Body of pancreas (tissue), 4 donors: ENCODE measurements around the gene OR2H2. TPM values are rescaled to one million over a fixed set of nuclear protein-coding genes. Genes with fewer than 3 reads are reported as not detected.

ENCODE experiments used
- ATAC-seq: fragments of 150-250 bp; one replicate; pipeline ENCODE4 v1.9.1; 2016
- DNase-seq, 4 donors: peaks; one replicate each; pipeline ENCODE4 v3.0.0-alpha.2; 2019
- H3K27ac ChIP-seq, 4 donors: fragments of 200-600 bp; sonication (generic); 1 replicate in 3 of 4; 2 replicates in 1 of 4; pipeline versions ENCODE4 v1.5.1 to v1.6.1; 2016 to 2019; ENCODE audit warnings: mild to moderate bottlenecking in 1 of 4, mixed read lengths in 1 of 4, moderate library complexity in 1 of 4
- H3K27me3 ChIP-seq, 2 donors: fragments of 200-600 bp; sonication (generic); one replicate each; pipeline ENCODE4 v1.6.0; 2016; ENCODE audit warnings: mild to moderate bottlenecking in 1 of 2
- H3K36me3 ChIP-seq, 2 donors: fragments of 200-600 bp; sonication (generic); replicated peaks in 1 of 2; 2 replicates each; pipeline ENCODE4 v1.5.1; 2016; ENCODE audit warnings: low read depth in 2 of 2; ENCODE audit not compliant: insufficient read depth in 1 of 2
- H3K4me1 ChIP-seq: fragments of 200-600 bp; sonication (generic); one replicate; pipeline ENCODE4 v1.6.0; 2016
- H3K4me3 ChIP-seq, 2 donors: fragments of 200-600 bp; sonication (generic); 1 replicate in 1 of 2; 2 replicates in 1 of 2; pipeline ENCODE4 v1.5.1; 2016 to 2019
- H3K9me3 ChIP-seq, 3 donors: fragments of 200-600 bp; sonication (generic); 1 replicate in 2 of 3; 2 replicates in 1 of 3; pipeline ENCODE4 v1.5.1; 2016
- CTCF ChIP-seq, 7 experiments: fragments of 450-650 bp in 4 of 7; fragments of 200-600 bp in 3 of 7; sonication (generic) in 3 of 7; IDR thresholded peaks; one replicate each; pipeline ENCODE4 v1.5.1; 2016 to 2019; ENCODE audit warnings: antibody characterized with exemption in 7 of 7
- POLR2A ChIP-seq, 3 donors: fragments of 450-650 bp; IDR thresholded peaks; one replicate each; pipeline ENCODE4 v1.6.1; 2016; ENCODE audit warnings: antibody characterized with exemption in 3 of 3, mild to moderate bottlenecking in 2 of 3
- WGBS, 2 donors: methylation state at CpG; one replicate each; pipeline ENCODE4 v1.1.5; 2017; 5-methylcytosine and 5-hydroxymethylcytosine counted together
- intact Hi-C: fragments of 100-400 bp; cut with DNase I; formaldehyde crosslinking; loops from one replicate; pipeline ENCODE4 v1.15.1; 2023
- total RNA-seq, 2 donors: library from RNA; depleted of rRNA; stranded (reverse); fragments of >200 nt; gene quantifications; one replicate each; pipeline ENCODE4 v1.1.0, GENCODE V29; 2016

OR2H2 gene
- total RNA-seq, 2 donors from 2014 or later = not detected

DNA sequence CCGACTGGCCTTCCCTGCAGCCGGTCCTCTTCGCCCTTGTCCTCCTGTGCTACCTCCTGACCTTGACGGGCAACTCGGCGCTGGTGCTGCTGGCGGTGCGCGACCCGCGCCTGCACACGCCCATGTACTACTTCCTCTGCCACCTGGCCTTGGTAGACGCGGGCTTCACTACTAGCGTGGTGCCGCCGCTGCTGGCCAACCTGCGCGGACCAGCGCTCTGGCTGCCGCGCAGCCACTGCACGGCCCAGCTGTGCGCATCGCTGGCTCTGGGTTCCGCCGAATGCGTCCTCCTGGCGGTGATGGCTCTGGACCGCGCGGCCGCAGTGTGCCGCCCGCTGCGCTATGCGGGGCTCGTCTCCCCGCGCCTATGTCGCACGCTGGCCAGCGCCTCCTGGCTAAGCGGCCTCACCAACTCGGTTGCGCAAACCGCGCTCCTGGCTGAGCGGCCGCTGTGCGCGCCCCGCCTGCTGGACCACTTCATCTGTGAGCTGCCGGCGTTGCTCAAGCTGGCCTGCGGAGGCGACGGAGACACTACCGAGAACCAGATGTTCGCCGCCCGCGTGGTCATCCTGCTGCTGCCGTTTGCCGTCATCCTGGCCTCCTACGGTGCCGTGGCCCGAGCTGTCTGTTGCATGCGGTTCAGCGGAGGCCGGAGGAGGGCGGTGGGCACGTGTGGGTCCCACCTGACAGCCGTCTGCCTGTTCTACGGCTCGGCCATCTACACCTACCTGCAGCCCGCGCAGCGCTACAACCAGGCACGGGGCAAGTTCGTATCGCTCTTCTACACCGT lies 31.5 kb upstream of the OR2H2 start:
- 3 to 16% methylated on average over 24 to 61 of the region's 83 CpGs for WGBS, 2 donors
- TF ChIP-seq POLR2A (IDR thresholded peaks at IDR 0.05) (no peak), CTCF (IDR thresholded peaks at IDR 0.05) (peak in 4 of 7 experiments; percentile 10 to 25 (median 20))
- no peaks in the 10 kb centered on the region for H3K9me3 ChIP-seq
- H3K27ac ChIP-seq = no peak overlapping the region
- no peaks in the 10 kb centered on the region for H3K36me3 ChIP-seq
- peaks cover 13% of the 10 kb centered on the region for H3K4me1 ChIP-seq
- H3K27me3 ChIP-seq = peaks cover 0 to 11% of the 10 kb centered on the region in 2 donors
- no peak overlapping the region for H3K4me3 ChIP-seq
- intact Hi-C loops = no loop called here
- ATAC-seq (peak; percentile 64), DNase-seq (peak; percentile 41 to 71 (median 57))

- H3K27me3 ChIP-seq = peaks cover 0 to 11% of the 10 kb centered on the region in 2 donors
- H3K27ac ChIP-seq = no peak overlapping the region
- ATAC-seq (no peak), DNase-seq (no peak)
- WGBS, 2 donors = 69 to 82% methylated on average over 5 of the region's 5 CpGs
- no peak overlapping the region for H3K4me3 ChIP-seq
- H3K36me3 ChIP-seq = no peaks in the 10 kb centered on the region
- TF ChIP-seq POLR2A (IDR thresholded peaks at IDR 0.05) = no peak
- TF ChIP-seq CTCF (IDR thresholded peaks at IDR 0.05) = no peak
- no peaks in the 10 kb centered on the region for H3K9me3 ChIP-seq
- intact Hi-C loops = no loop called here
- H3K4me1 ChIP-seq = peaks cover 13% of the 10 kb centered on the region
Observed at GRCh38 chr6:29554764-29555163, 30.2 kb upstream of the OR2H2 start.

GRCh38 chr6:29557320-29557719 lies 27.6 kb upstream of the OR2H2 start:
- Histone ChIP-seq H3K27ac (no peak overlapping the region), H3K27me3 (peaks cover 0 to 11% of the 10 kb centered on the region in 2 donors)
- no peak for TF ChIP-seq CTCF (IDR thresholded peaks at IDR 0.05)
- no peak for TF ChIP-seq POLR2A (IDR thresholded peaks at IDR 0.05)

GRCh38 chr6:29558439-29559079 lies 26.4 kb upstream of the OR2H2 start:
- Histone ChIP-seq H3K4me3 (no peak overlapping the region), H3K36me3 (no peaks in the 10 kb centered on the region), H3K27ac (no peak overlapping the region), H3K9me3 (no peaks in the 10 kb centered on the region), H3K4me1 (peaks cover 6% of the 10 kb centered on the region), H3K27me3 (peaks cover 0 to 11% of the 10 kb centered on the region in 2 donors)
- DNase-seq (no peak), ATAC-seq (no peak)
- TF ChIP-seq POLR2A (IDR thresholded peaks at IDR 0.05) (no peak), CTCF (IDR thresholded peaks at IDR 0.05) (no peak)
- intact Hi-C loops = no loop called here
- 83 to 93% methylated on average over 22 of the region's 22 CpGs for WGBS, 2 donors

More at GRCh38 chr6:29557320-29557719, 27.6 kb upstream of the OR2H2 start:
- Histone ChIP-seq H3K4me1 (peaks cover 13% of the 10 kb centered on the region), H3K4me3 (no peak overlapping the region), H3K9me3 (no peaks in the 10 kb centered on the region), H3K36me3 (no peaks in the 10 kb centered on the region)
- no peak for ATAC-seq
- DNase-seq = no peak
- intact Hi-C loops = no loop called here
